Measurements from ENCODE around the gene CAPN9.

Gene CAPN9

DNA sequence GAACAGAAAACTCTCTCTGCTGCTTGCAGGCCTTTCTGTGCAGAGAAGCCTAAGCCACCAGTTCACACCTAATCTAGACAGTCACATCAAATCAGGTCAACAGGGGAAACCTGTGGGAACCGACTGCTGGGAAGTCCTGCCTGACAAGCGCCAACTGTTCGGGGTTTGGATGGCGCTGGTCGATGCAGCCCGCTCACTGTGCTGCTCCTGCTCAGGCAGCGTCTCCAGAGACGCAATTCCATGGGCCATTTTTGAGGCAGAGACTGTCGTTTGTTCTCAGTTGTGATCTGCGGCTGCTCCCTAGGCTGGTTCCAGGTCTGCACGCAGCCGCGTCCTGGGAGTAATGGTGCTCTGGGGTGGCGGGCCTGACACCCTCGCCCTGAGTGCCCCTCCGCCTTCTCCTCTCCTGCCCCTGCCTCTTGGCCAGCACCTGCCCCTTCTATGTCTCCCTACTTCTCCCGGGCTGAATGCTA is 34.7 kb upstream of the CAPN9 start:
- Histone ChIP-seq H3K27me3 (ENCODE audit: insufficient read depth, low read length) (no peaks in the 10 kb centered on the region; the same call in 1 of the 2 replicates), H3K9me2 (ENCODE audit: low read depth, low read length) (no peaks in the 10 kb centered on the region), H3K9ac (ENCODE audit: low read length) (no peak overlapping the region), H3K27ac (ENCODE audit: low read depth, low read length, poor library complexity, severe bottlenecking) (no peak overlapping the region), H4K20me1 (ENCODE audit: insufficient read depth, low read length) (no peaks in the 10 kb centered on the region), H3K36me3 (ENCODE audit: insufficient read depth, low read length) (no peaks in the 10 kb centered on the region), H3F3A (ENCODE audit: insufficient read depth, low read length) (no peaks in the 10 kb centered on the region), H3K4me2 (ENCODE audit: low read length) (no peak overlapping the region), H3K79me2 (ENCODE audit: insufficient read depth, low read length) (no peaks in the 10 kb centered on the region), H3K4me3 (ENCODE audit: low read depth, low read length, poor library complexity, severe bottlenecking) (no peak overlapping the region), H2AFZ (ENCODE audit: low read length) (no peak overlapping the region), H3K4me1 (ENCODE audit: insufficient read depth, low read length, severe bottlenecking) (no peaks in the 10 kb centered on the region), H3K9me3 (ENCODE audit: low read length) (no peaks in the 10 kb centered on the region)
- TF ChIP-seq CTCF (IDR thresholded peaks at IDR 0.05; ENCODE audit: low read length) (no peak), EZH2 (IDR thresholded peaks at IDR 0.05; ENCODE audit: borderline replicate concordance, low read length) (no peak)

- no peaks in the 10 kb centered on the region; the same call in 1 of the 2 replicates for H3K27me3 ChIP-seq (ENCODE audit: insufficient read depth, low read length)
- H3K79me2 ChIP-seq (ENCODE audit: insufficient read depth, low read length), result no peaks in the 10 kb centered on the region
- no peaks in the 10 kb centered on the region for H3K9me3 ChIP-seq (ENCODE audit: low read length)
- H3K36me3 ChIP-seq (ENCODE audit: insufficient read depth, low read length), result no peaks in the 10 kb centered on the region
- no peak overlapping the region for H3K27ac ChIP-seq (ENCODE audit: low read depth, low read length, poor library complexity, severe bottlenecking)
- no peaks in the 10 kb centered on the region for H3K9me2 ChIP-seq (ENCODE audit: low read depth, low read length)
- no peaks in the 10 kb centered on the region for H3F3A ChIP-seq (ENCODE audit: insufficient read depth, low read length)
- H3K4me2 ChIP-seq (ENCODE audit: low read length), result no peak overlapping the region
- TF ChIP-seq CTCF (IDR thresholded peaks at IDR 0.05; ENCODE audit: low read length) (no peak), EZH2 (IDR thresholded peaks at IDR 0.05; ENCODE audit: borderline replicate concordance, low read length) (no peak)
- H3K9ac ChIP-seq (ENCODE audit: low read length), result no peak overlapping the region
- no peaks in the 10 kb centered on the region for H4K20me1 ChIP-seq (ENCODE audit: insufficient read depth, low read length)
- no peaks in the 10 kb centered on the region for H3K4me1 ChIP-seq (ENCODE audit: insufficient read depth, low read length, severe bottlenecking)
- no peak overlapping the region for H2AFZ ChIP-seq (ENCODE audit: low read length)
- H3K4me3 ChIP-seq (ENCODE audit: low read depth, low read length, poor library complexity, severe bottlenecking), result no peak overlapping the region
These were observed 34.0 kb upstream of the CAPN9 start for GRCh38 chr1:230713138-230713537.

- no peaks in the 10 kb centered on the region for H3K9me3 ChIP-seq (ENCODE audit: low read length)
- H3K36me3 ChIP-seq (ENCODE audit: insufficient read depth, low read length), result no peaks in the 10 kb centered on the region
- no peak overlapping the region for H3K4me3 ChIP-seq (ENCODE audit: low read depth, low read length, poor library complexity, severe bottlenecking)
- H3K27ac ChIP-seq (ENCODE audit: low read depth, low read length, poor library complexity, severe bottlenecking), result no peak overlapping the region
- no peaks in the 10 kb centered on the region for H3K4me1 ChIP-seq (ENCODE audit: insufficient read depth, low read length, severe bottlenecking)
- no peak overlapping the region for H2AFZ ChIP-seq (ENCODE audit: low read length)
- H3K4me2 ChIP-seq (ENCODE audit: low read length), result no peak overlapping the region
- H3K9ac ChIP-seq (ENCODE audit: low read length), result no peak overlapping the region
- H3F3A ChIP-seq (ENCODE audit: insufficient read depth, low read length), result no peaks in the 10 kb centered on the region
- H3K27me3 ChIP-seq (ENCODE audit: insufficient read depth, low read length), result no peaks in the 10 kb centered on the region; the same call in 1 of the 2 replicates
- TF ChIP-seq CTCF (IDR thresholded peaks at IDR 0.05; ENCODE audit: low read length) (no peak), EZH2 (IDR thresholded peaks at IDR 0.05; ENCODE audit: borderline replicate concordance, low read length) (no peak)
- no peaks in the 10 kb centered on the region for H3K9me2 ChIP-seq (ENCODE audit: low read depth, low read length)
- H4K20me1 ChIP-seq (ENCODE audit: insufficient read depth, low read length), result no peaks in the 10 kb centered on the region
- H3K79me2 ChIP-seq (ENCODE audit: insufficient read depth, low read length), result no peaks in the 10 kb centered on the region
These were observed 33.7 kb upstream of the CAPN9 start for GRCh38 chr1:230713547-230713914.

All from OCI-LY1 (cell line).